HG03354 (cell line): Measurements from ENCODE around the gene SLC39A10.

Source experiments
- ATAC-seq: cut with Tn5 transposase; IDR thresholded peaks from one replicate; pipeline ENCODE4 v1.9.1; 2021; ENCODE audit warnings: mild to moderate bottlenecking; ENCODE audit not compliant: unreplicated experiment, poor library complexity, severe bottlenecking

Gene SLC39A10

DNA sequence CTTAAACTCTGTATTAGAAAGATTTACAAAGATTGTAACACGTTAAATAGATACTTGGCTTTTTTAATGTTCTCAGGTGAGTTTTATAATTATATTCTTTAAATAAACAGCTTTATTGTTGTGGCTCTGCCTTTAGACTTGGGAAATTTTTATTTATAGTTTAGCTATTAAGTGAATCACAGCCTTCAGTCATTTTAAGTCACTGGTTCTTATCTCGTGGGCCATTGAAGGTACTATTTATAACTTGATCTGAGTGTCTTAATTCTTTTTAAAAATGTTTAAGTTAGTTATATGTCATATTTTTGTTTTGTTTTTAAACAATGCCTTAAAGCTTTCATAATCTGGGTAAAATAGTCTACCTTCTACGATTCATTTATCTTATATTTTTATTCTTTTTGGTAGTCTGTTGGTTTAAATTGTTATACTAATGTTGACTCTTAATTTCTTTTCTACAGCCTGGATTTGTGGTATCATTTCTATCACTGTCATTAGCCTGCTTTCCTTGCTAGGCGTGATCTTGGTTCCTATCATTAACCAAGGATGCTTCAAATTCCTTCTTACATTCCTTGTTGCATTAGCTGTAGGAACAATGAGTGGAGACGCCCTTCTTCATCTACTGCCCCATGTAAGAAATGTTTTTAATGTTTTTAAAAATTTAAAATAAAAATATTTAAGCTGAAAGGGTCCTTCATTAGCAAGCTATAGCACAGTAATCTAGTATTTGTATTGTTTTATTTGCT, 49.3 kb downstream of the SLC39A10 start:
- ATAC-seq, result no peak

DNA sequence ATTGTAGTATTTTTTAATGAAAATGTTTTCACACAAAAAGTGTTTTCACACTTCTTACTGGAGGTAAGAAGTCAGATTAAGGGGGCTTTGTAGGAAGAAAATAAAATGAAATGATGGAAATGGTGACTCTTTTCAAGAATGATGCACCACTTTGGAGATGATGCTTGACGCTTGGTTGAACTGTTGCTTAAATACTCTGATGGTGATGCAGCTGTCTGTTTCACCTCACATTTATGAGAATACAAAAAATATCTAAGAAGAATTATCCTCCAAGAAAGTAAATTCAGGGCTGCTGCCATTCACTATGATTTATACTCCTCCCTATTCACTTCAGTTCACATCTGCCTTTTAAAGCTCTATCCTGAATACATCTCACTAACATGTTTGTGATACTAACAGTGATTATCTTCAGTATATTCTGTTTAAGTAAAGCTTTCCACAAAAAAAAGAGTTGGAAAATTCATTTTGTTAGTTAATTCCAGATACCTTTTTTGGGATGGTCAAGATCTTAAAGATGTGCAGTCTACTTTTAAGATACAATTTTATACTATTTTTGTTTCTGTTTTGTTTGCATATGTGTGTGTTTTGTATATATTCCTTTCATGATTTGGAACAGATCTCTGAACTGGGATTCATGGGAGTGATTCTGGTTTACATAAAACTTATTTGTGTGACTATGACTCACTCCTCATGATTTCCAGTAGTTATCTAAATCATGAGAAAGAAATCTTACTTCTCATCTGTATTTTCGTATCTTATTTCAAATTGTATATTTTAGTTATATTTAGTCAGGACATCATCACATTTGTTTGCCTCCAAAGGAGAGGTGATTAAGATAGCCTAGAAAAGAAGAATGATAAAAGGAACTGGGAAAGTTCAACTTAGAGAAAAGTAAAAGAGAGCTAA, 53.1 kb downstream of the SLC39A10 start:
- no peak for ATAC-seq

DNA sequence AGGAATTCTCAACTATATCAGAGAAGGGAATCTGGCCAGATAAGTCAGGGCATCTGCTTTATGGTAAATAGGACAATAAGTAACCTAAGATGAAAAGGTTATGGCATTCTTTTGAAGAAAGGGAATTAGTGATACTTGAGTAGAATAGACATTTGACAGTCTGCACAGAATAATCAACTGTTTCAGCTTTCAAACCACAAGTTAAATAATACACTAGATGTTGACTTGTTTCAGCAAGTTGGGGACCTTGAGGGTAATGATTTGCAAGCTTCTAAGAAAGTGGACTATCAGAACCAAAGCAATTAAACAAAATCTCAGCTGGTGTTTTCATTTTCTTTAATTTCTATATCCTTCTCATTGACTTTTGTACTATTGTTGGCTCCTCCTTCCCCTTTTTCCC, 54.5 kb downstream of the SLC39A10 start:
- peak; percentile 86 for ATAC-seq

DNA sequence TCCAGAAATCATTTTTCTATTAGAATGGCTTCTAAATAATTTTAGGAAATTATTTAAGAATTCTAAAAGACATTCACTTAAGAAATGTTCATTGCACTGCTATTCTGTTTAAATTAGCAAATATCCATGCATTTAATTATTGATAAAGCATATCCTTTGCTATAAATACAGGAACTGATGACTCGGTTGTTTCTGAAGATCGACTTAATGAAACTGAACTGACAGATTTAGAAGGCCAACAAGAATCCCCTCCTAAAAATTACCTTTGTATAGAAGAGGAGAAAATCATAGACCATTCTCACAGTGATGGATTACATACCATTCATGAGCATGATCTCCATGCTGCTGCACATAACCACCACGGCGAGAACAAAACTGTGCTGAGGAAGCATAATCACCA, 59.4 kb downstream of the SLC39A10 start:
- no peak for ATAC-seq

DNA sequence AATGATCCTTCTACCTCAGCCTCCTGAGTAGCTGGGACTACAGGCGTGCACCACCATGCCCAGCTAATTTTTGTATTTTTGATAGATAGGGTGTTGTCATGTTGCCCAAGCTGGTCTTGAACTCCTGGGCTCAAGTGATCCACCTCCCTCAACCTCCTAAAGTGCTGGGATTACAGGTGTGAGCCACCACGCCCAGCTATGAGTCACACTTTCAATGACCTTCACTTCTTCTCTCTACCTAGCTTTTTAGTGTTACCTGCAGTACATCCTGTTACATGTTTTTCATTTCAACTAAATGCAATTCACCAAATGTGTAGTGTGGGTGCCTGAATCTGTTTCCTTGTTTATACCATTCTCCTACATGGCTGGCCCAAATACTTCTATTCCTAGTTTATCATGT, 64.0 kb downstream of the SLC39A10 start:
- ATAC-seq, result no peak

DNA sequence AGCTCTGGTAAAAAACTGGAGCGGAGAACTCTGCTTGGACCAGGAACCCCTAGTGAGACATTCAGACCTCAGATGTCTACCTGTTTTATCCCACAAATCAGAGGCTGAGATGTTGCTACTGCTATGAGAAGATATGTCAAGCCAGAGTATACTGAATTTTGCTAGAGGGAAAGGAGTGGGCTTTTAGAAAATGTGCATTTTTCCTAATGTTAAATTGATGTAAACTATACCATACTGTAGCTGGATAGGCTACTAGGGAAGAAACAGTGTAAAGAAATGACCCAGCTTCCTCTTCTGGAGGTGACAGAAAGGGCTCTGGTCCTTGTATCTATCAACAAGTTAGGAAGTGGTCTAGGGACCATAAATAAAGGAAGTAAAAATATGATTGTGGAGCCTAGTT, 65.0 kb downstream of the SLC39A10 start:
- no peak for ATAC-seq

DNA sequence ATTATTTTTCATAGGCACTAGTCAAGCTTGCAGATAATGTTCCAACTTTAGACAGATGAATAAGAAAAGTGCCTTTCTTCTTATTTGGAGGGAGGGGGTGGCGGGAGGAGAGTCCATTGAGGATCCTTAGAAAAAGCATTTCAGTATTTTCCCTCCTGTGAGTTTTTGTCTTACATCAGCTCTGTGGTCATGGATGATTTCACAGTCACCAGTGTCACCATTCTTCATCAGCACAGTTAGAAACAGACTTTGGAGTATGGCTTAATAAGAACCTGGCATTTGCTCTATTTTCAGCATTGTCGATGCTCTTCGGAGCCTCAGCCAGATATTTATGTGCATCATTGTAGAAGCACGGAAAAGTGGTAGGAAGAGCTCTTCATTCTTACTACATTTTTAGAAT, 70.1 kb downstream of the SLC39A10 start:
- no peak for ATAC-seq

DNA sequence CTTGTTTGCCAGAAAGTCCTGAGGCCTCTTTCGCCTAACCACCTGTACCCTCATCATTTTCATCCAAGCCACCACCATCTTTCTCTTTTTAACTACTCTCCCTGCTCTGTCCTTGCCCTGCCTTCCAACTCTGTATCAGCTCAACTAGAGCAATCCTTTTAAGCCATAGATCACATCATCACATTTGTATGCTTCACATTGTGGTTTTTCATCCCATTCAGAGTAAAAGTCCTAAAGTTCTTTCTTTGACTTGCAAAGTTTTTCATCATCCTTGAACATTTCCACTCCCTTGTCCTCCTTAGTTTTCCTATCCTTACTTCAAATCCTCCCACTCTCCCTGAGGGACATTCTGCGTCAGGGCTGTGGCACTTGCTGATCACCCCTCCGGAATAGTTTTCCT, 73.9 kb downstream of the SLC39A10 start:
- no peak for ATAC-seq

DNA sequence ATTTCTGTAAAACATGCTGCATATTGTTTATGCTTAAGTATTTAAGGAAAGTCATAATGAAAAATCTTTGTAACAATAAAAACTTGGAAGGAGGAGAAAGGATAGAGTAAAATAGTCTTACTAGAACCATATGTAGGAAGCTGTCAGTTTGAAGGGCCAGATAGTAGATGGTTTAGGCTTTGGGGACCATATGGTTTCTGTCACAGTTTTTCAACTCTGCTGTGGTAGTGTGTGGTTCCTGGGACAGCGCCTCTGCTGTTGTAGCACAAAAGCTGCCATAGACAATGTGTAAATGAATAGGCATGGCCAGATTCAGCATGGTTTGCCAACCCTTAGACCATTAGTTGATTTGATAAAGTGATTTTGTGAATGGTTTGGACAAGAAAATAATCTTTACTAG, 75.5 kb downstream of the SLC39A10 start:
- no peak for ATAC-seq

DNA sequence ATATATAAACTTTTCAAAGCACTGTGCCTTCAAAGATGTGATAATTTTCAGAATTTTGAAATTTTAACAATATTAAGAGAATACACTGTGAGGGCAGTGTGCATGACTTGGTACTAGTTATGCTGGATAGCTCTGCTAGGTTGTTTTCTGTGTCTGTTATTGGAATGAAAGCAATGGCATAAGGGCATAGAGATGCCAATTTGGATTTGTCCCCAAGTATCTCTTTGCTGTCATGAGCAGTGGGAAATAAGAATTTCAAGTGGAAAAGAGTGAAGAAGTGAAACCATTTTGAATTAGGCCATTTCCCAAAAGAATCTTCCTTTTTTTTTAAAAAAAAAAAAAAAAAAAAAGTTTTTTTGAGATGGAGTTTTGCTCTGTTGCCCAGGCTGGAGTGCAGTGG, 76.8 kb downstream of the SLC39A10 start:
- ATAC-seq, result no peak

DNA sequence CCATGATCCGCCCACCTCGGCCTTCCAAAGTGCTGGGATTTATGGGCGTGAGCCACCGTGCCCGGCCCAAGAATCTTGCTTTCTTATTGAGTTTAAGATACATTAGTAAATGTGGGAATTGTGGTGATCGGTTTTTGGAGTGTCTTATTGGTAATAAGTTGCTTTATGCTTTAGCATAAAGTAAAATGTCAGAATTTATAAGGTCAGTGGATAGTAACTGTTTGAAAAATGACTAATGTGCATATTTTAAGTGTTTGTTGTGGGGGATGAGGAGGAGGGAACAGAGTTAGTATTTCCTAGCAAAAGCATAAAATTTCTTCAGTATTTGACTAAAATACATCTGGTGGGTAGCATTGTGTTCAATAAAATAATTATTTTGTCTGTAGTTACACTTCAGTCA, 77.4 kb downstream of the SLC39A10 start:
- ATAC-seq, result no peak

DNA sequence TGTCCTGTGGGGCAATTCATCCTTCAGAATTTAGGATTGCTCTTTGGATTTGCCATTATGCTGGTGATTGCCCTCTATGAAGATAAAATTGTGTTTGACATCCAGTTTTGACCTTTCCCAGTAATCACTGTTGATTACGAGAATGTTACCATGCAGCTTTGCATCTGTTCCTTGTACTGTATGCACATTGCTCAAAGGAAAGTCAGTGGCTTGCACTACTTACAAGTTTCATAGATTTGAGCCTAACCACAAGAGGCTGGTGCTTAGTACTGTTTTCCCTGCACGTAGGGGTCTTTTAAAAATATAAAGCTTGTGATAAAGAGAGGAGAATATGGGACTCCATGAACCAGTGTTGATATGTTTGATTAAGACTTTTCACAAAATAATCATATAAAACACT, 77.9 kb downstream of the SLC39A10 start:
- no peak for ATAC-seq

DNA sequence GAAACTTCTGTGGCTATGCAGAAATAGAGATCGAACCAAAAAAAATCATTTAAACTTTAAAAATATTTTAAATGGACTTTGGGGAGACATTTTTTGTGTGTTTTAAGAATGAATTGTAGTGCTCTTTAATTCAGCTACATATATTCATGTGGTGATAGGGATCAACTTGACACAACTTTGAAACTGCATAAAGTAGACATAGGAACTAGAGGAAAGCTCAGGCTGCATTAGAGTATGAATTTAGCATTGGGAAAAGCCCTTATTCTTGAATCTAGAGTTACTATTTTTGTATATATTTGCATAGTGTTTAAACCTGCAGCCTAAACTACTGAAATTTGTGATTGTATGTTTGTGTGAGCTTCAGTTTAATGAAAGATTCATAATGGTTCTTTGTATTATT, 78.3 kb downstream of the SLC39A10 start:
- no peak for ATAC-seq

DNA sequence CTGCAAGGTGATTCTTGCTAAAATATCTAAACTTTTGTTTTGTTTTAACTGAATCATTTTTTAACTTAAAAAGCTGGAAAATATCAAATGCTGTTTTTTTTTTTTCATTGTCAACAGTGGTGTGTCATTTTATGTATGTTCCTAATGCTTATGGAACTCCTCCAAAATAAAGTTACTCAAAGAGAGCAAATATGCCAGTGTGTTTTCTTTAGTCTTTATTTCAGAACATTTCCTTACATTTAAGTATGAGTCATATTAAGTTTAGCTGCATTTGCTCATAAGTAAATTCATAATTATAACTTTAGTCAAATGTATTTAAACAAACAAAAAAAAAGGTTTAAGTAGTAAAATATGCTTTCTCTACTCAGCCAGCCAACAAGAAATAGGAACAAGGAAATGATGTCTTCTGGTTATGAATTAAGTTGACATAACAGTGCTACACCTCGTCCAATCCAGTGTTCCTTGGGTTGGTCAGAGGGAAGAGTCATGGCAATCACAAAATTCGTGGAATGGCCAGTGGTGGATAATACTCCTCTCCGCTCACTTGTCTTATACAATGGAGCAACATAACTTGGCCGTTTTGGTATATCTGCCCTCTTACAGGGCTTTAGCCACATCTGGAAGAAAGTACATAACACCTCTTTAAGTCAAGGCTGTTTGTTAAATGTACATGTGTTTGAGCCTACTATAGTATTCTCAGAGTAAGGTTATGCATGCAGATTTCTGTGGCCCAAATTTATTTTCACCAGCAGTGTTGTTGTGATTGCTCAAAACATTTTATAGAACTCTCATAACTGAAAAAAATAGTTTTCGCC, 80.7 kb downstream of the SLC39A10 start:
- no peak for ATAC-seq

DNA sequence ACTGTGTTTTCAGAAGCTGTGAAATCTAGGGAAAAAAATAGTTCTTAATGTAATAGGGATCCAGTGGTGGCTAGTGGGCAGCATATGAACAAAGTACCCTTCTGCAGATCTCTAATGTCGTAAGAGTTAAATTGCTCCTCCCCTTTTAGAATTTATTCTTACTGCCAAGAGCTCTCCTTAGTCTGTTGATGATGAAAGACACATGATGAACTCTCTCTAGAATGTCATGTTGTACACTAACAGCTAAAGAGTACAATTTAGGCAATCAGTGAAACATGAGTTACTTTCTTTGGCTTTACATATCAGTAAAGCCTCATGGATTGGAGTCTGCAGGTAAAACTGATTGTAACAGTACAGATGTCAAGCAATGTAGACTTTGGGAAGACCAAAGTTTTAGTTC, 84.2 kb downstream of the SLC39A10 start:
- ATAC-seq, result no peak

DNA sequence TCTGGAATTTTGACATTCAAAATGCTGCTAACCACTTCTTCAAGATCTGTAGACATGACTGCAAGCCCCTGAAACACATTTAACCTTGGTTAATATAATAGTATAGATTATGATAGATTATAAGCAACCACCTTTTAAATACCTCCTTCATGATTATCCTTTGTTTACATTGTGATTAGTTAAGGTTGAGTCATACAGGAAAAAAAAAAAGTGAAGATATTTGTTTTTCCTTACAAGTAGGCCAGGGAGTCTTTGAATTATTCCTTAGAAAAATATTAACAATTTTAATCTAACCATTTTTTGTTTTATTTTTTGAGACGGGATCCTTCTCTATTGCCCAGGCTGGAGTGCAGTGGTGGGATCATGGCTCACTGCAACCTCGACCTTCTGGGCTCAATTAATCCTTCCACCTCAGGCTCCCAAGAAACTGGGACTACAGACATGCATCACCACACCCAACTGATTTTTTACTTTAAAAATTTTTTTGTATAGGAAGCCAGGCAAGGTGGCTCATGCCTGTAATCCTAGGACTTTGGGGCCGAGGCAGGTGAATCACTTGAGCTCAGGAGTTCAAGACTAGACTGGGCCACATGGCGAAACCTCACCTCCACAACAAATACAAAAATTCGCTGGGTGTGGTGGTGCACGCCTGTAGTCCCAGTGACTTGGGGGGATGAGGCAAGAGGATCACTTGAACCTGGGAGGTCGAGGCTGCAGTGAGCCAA, 99.4 kb downstream of the SLC39A10 start:
- no peak for ATAC-seq

DNA sequence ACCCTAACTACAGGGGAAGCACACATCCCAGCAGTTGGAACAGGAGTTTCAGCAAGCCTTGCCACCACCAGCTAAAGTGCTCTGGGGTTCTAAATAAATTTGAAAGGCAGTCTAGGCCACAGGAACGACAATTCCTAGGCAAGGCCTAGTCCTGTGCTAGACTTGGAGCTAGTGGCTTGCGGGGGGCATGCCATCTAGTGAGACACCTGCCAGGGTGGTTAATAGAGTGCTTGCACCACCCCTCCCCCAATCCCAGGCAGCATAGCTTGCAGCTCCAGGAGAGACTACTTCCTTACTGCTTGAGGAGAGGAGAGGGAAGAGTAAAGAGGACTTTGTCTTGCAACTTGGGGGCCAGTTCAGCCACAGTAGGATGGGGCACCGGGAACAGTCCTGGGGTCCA, 101.8 kb downstream of the SLC39A10 start:
- no peak for ATAC-seq

DNA sequence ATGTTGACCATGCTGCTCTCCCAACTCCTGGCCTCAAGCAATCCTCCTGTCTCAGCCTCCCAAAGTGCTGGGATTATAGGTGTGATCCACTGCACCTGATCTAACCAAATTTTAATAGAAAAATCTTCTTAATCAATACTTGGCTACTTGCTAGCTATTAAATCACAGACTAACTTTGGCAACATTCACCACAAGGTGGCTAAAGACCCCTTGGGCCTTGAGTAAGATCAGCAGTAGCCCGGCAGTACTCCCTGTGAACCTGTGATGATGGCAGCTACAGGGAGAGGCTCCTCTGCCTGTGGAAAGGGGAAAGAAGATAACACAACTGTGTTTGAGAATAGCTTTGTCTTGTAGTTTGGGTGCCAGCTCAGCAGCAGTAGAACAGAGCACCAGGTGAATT, 102.9 kb downstream of the SLC39A10 start:
- ATAC-seq, result no peak

DNA sequence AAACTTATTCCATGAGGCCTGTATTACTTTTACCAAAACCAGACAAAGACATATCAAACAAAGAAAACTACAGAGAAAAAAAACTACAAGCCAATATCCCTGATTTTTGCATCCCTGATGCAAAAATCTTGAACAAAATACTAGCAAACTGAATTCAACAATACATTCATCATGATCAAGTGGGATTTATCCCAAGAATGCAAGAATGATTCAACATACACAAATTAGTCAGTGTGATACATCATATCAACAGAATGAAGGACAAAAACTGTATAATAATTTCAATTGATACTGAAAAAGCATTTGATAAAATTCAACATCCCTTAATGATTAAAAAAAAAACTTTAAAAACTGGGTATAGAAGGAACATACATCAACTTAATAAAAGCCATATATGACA, 106.8 kb downstream of the SLC39A10 start:
- ATAC-seq, result no peak

DNA sequence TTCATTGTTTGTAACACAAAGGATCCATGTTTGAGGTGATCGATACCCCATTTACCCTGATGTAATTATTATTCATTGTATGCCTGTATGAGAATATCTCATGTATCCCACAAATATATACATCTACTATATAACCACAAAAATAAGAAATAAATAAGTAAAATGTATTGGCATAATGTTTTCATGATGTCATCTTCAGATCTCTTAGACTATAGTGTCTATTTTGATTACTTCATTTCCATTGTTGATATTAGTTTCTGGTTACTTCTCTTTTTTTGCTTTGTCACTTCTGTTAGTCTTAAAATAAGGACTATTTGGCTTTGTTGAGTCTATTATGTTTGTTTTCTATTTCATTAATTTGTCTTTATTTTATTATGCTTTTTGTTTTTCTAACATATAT, 109.7 kb downstream of the SLC39A10 start:
- ATAC-seq, result no peak
